HEK293 (cell line): ENCODE results near the gene IFFO2.
A peak's percentile ranks its signal among the peaks of the same experiment; 100 is the strongest.

ENCODE experiments used
- CTCF ChIA-PET: fragments of 350-600 bp; formaldehyde crosslinking; extraction: SDS; loops from one replicate; lab custom pipeline; 2021; ENCODE audit warnings: antibody characterized with exemption; lab: Yijun Ruan, JAX
- POLR2A ChIA-PET: fragments of 300-600 bp; formaldehyde crosslinking; extraction: SDS; loops from one replicate; lab custom pipeline; 2020; ENCODE audit warnings: antibody characterized with exemption, inconsistent platforms; lab: Yijun Ruan, JAX
- H3K27ac ChIP-seq: fragments of 200-500 bp; sonication (Bioruptor generic); 2 replicates; pipeline ENCODE4 v1.5.1; 2014; ENCODE audit warnings: low read depth, low read length, control low read depth, inconsistent platforms; ENCODE audit errors: extremely low read depth
- H3K36me3 ChIP-seq, 2 experiments: fragments of 200-500 bp in 1 of 2; sonication (Bioruptor generic) in 1 of 2; 1 replicate in 1 of 2; 2 replicates in 1 of 2; pipeline ENCODE4 v1.5.1; 2014 to 2017; ENCODE audit warnings: inconsistent platforms in 2 of 2, low read length in 2 of 2; ENCODE audit not compliant: control insufficient read depth in 2 of 2, insufficient read depth in 1 of 2
- H3K4me1 ChIP-seq: fragments of 200-500 bp; sonication (Bioruptor generic); 2 replicates; pipeline ENCODE4 v1.5.1; 2014; ENCODE audit warnings: mild to moderate bottlenecking, low read length, inconsistent platforms; ENCODE audit not compliant: control insufficient read depth, insufficient read depth
- H3K4me3 ChIP-seq: 2 replicates; pipeline ENCODE4 v1.5.1; 2011; ENCODE audit warnings: low read depth, mild to moderate bottlenecking, control low read depth, low read length, moderate library complexity
- H3K9me3 ChIP-seq: fragments of 200-500 bp; sonication (Bioruptor generic); 2 replicates; pipeline ENCODE4 v1.5.1; 2014; ENCODE audit warnings: low read depth, low read length, inconsistent platforms; ENCODE audit not compliant: control insufficient read depth, insufficient read depth
- GLIS1 ChIP-seq: fragments of 450-650 bp; formaldehyde crosslinking; IDR thresholded peaks from 2 replicates; pipeline ENCODE4 v1.5.1; 2016; ENCODE audit warnings: missing biosample characterization, missing genetic modification characterization
- OVOL3 ChIP-seq: fragments of 450-650 bp; formaldehyde crosslinking; IDR thresholded peaks from 2 replicates; pipeline ENCODE4 v1.5.1; 2016; ENCODE audit warnings: missing biosample characterization, missing genetic modification characterization
- PRDM1 ChIP-seq: fragments of 450-650 bp; formaldehyde crosslinking; IDR thresholded peaks from 2 replicates; pipeline ENCODE4; 2016; ENCODE audit warnings: missing biosample characterization, missing genetic modification characterization
- ZBTB11 ChIP-seq: fragments of 450-650 bp; formaldehyde crosslinking; conservative IDR thresholded peaks from 2 replicates; pipeline ENCODE4 v1.5.1; 2016; ENCODE audit warnings: low read depth, missing biosample characterization, missing genetic modification characterization
- ZBTB48 ChIP-seq: fragments of 450-650 bp; formaldehyde crosslinking; IDR thresholded peaks from 2 replicates; pipeline ENCODE4 v1.5.1; 2016; ENCODE audit warnings: missing biosample characterization, missing genetic modification characterization
- ZFP37 ChIP-seq: fragments of 450-650 bp; formaldehyde crosslinking; IDR thresholded peaks from 2 replicates; pipeline ENCODE4 v1.5.1; 2016; ENCODE audit warnings: missing biosample characterization, missing genetic modification characterization
- ZNF146 ChIP-seq: fragments of 450-650 bp; formaldehyde crosslinking; IDR thresholded peaks from 2 replicates; pipeline ENCODE4 v1.5.1; 2016; ENCODE audit warnings: missing biosample characterization, missing genetic modification characterization
- ZNF16 ChIP-seq: fragments of 450-650 bp; formaldehyde crosslinking; IDR thresholded peaks from 2 replicates; pipeline ENCODE4 v1.5.1; 2016; ENCODE audit warnings: low read depth, missing biosample characterization, missing genetic modification characterization
- ZNF175 ChIP-seq: fragments of 450-650 bp; formaldehyde crosslinking; IDR thresholded peaks from 2 replicates; pipeline ENCODE4 v1.5.1; 2016; ENCODE audit warnings: missing biosample characterization, missing genetic modification characterization
- ZNF19 ChIP-seq: fragments of 450-650 bp; formaldehyde crosslinking; IDR thresholded peaks from 2 replicates; pipeline ENCODE4; 2016; ENCODE audit warnings: missing biosample characterization, missing genetic modification characterization, low read depth
- ZNF239 ChIP-seq: fragments of 450-650 bp; formaldehyde crosslinking; IDR thresholded peaks from 2 replicates; pipeline ENCODE4 v1.5.1; 2016; ENCODE audit warnings: missing biosample characterization, missing genetic modification characterization
- ZNF335 ChIP-seq: fragments of 450-650 bp; formaldehyde crosslinking; conservative IDR thresholded peaks from 2 replicates; pipeline ENCODE4 v1.5.1; 2016; ENCODE audit warnings: missing biosample characterization, missing genetic modification characterization
- ZNF341 ChIP-seq: fragments of 450-650 bp; formaldehyde crosslinking; IDR thresholded peaks from 2 replicates; pipeline ENCODE4; 2016; ENCODE audit warnings: low read depth, missing biosample characterization, missing genetic modification characterization
- ZNF501 ChIP-seq: fragments of 450-650 bp; formaldehyde crosslinking; IDR thresholded peaks from 2 replicates; pipeline ENCODE4 v1.5.1; 2016; ENCODE audit warnings: missing biosample characterization, missing genetic modification characterization
- ZNF521 ChIP-seq: fragments of 450-650 bp; formaldehyde crosslinking; IDR thresholded peaks from 2 replicates; pipeline ENCODE4 v1.5.1; 2017; ENCODE audit warnings: missing biosample characterization, mild to moderate bottlenecking, missing genetic modification characterization
- ZNF555 ChIP-seq: fragments of 450-650 bp; formaldehyde crosslinking; conservative IDR thresholded peaks from 2 replicates; pipeline ENCODE4 v1.5.1; 2017; ENCODE audit warnings: missing biosample characterization, mild to moderate bottlenecking, missing genetic modification characterization, inconsistent platforms
- ZNF561 ChIP-seq: fragments of 450-650 bp; IDR thresholded peaks from 2 replicates; pipeline ENCODE4 v1.5.1; 2018; ENCODE audit warnings: missing biosample characterization, missing genetic modification characterization, borderline replicate concordance
- ZNF600 ChIP-seq: fragments of 450-650 bp; formaldehyde crosslinking; IDR thresholded peaks from 2 replicates; pipeline ENCODE4 v1.5.1; 2016; ENCODE audit warnings: missing biosample characterization, missing genetic modification characterization
- ZNF629 ChIP-seq: fragments of 450-650 bp; formaldehyde crosslinking; IDR thresholded peaks from 2 replicates; pipeline ENCODE4 v1.5.1; 2017; ENCODE audit warnings: missing biosample characterization, missing genetic modification characterization
- ZNF645 ChIP-seq: fragments of 450-650 bp; formaldehyde crosslinking; IDR thresholded peaks from 2 replicates; pipeline ENCODE4; 2016; ENCODE audit warnings: missing biosample characterization, missing genetic modification characterization
- ZNF660 ChIP-seq: fragments of 450-650 bp; IDR thresholded peaks from 2 replicates; pipeline ENCODE4 v1.5.1; 2018; ENCODE audit warnings: missing biosample characterization, mild to moderate bottlenecking, missing genetic modification characterization
- ZNF701 ChIP-seq: fragments of 450-650 bp; formaldehyde crosslinking; IDR thresholded peaks from 2 replicates; pipeline ENCODE4 v1.5.1; 2016; ENCODE audit warnings: missing biosample characterization, missing genetic modification characterization
- ZNF791 ChIP-seq: fragments of 450-650 bp; formaldehyde crosslinking; IDR thresholded peaks from 2 replicates; pipeline ENCODE4 v1.5.1; 2016; ENCODE audit warnings: missing biosample characterization, missing genetic modification characterization
- ZSCAN16 ChIP-seq: fragments of 450-650 bp; formaldehyde crosslinking; IDR thresholded peaks from 2 replicates; pipeline ENCODE4 v1.5.1; 2016; ENCODE audit warnings: missing biosample characterization, missing genetic modification characterization
- TF ChIP-seq, protein P1 (sequence below): fragments of 450-650 bp; formaldehyde crosslinking; IDR thresholded peaks from 2 replicates; pipeline ENCODE4 v1.5.1; 2016; ENCODE audit warnings: missing biosample characterization, missing genetic modification characterization
- TF ChIP-seq, protein P2 (sequence below): fragments of 450-650 bp; formaldehyde crosslinking; IDR thresholded peaks from 2 replicates; pipeline ENCODE4 v1.5.1; 2017; ENCODE audit warnings: missing biosample characterization, missing genetic modification characterization

The IFFO2 gene

GRCh38 chr1:18946550-18947381 lies 9.7 kb downstream of the IFFO2 start:
- Histone ChIP-seq H3K4me1 (peaks cover 16% of the 10 kb centered on the region), H3K36me3 (peaks cover 0 to 4% of the 10 kb centered on the region in 2 experiments; a peak in 1 of 3 replicates), H3K27ac (no peak overlapping the region), H3K9me3 (no peaks in the 10 kb centered on the region), H3K4me3 (no peak overlapping the region)
- POLR2A ChIA-PET = interaction anchor here (1.0 to 3.0 kb wide), 2 partner anchors 9 to 25 kb away, joined by 4 to 22 read pairs; partner anchors contain the start of gene IFFO2
- TF ChIP-seq ZNF19 (tag by site-specific recombination) (no peak), ZBTB48 (peak; percentile 42; the same call in 1 of the 2 replicates), ZNF335 (tag by site-specific recombination) (no peak), ZNF146 (tag by site-specific recombination) (no peak), ZNF501 (tag by site-specific recombination) (no peak), ZSCAN16 (tag by site-specific recombination) (0 out of 2 replicates have a peak, but pooled peaks have one; percentile 44), ZNF16 (no peak), ZNF239 (tag by site-specific recombination) (no peak), ZNF660 (tag by site-specific recombination) (no peak), ZNF555 (tag by site-specific recombination) (no peak), ZNF341 (no peak), ZNF600 (peak; percentile 38; the same call in 1 of the 2 replicates), ZNF521 (tag by site-specific recombination) (no peak)
- TF ChIP-seq, protein P1, sequence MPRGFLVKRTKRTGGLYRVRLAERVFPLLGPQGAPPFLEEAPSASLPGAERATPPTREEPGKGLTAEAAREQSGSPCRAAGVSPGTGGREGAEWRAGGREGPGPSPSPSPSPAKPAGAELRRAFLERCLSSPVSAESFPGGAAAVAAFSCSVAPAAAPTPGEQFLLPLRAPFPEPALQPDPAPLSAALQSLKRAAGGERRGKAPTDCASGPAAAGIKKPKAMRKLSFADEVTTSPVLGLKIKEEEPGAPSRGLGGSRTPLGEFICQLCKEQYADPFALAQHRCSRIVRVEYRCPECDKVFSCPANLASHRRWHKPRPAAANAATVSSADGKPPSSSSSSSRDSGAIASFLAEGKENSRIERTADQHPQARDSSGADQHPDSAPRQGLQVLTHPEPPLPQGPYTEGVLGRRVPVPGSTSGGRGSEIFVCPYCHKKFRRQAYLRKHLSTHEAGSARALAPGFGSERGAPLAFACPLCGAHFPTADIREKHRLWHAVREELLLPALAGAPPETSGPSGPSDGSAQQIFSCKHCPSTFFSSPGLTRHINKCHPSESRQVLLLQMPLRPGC (tag by site-specific recombination) = no peak
- CTCF ChIA-PET = interaction anchor here (0.6 to 5.4 kb wide), 8 partner anchors 9 to 707 kb away, joined by 3 to 59 read pairs (median 3); no protein-coding TSS in a partner anchor

GRCh38 chr1:18945401-18945849 lies 11.1 kb downstream of the IFFO2 start:
- Histone ChIP-seq H3K4me3 (no peak overlapping the region), H3K9me3 (no peaks in the 10 kb centered on the region), H3K27ac (peak overlapping the region; percentile 29; the same call in 1 of the 2 replicates), H3K4me1 (peaks cover 21% of the 10 kb centered on the region), H3K36me3 (peaks cover 0 to 4% of the 10 kb centered on the region in 2 experiments; a peak in 1 of 3 replicates)
- POLR2A ChIA-PET = interaction anchor here (1.0 to 3.0 kb wide), 6 partner anchors 10 to 64 kb away, joined by 3 to 22 read pairs (median 4); partner anchors contain the start of genes ALDH4A1 and IFFO2
- CTCF ChIA-PET = interaction anchor here (1.0 to 5.4 kb wide), 7 partner anchors 8 to 708 kb away, joined by 3 to 59 read pairs (median 4); no protein-coding TSS in a partner anchor
- TF ChIP-seq, protein P2, sequence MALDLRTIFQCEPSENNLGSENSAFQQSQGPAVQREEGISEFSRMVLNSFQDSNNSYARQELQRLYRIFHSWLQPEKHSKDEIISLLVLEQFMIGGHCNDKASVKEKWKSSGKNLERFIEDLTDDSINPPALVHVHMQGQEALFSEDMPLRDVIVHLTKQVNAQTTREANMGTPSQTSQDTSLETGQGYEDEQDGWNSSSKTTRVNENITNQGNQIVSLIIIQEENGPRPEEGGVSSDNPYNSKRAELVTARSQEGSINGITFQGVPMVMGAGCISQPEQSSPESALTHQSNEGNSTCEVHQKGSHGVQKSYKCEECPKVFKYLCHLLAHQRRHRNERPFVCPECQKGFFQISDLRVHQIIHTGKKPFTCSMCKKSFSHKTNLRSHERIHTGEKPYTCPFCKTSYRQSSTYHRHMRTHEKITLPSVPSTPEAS (tag by site-specific recombination) = no peak
- TF ChIP-seq ZBTB11 (tag by site-specific recombination) (no peak), ZNF175 (tag by site-specific recombination) (no peak), GLIS1 (tag by site-specific recombination) (peak; percentile 69), ZNF645 (tag by site-specific recombination) (no peak), ZNF561 (0 out of 2 replicates have a peak, but pooled peaks have one; percentile 64), ZNF701 (tag by site-specific recombination) (no peak), ZNF791 (tag by site-specific recombination) (no peak), OVOL3 (tag by site-specific recombination) (no peak; the same call in 1 of the 2 replicates), ZNF629 (no peak), PRDM1 (tag by site-specific recombination) (no peak), ZFP37 (tag by site-specific recombination) (no peak)
